DOHH2 (cell line): ENCODE data around the gene KRT37.

Experiments used
- H3F3A ChIP-seq: fragments of 200-600 bp; sonication (generic), shearing (Covaris generic); 2 replicates; pipeline ENCODE4 v1.6.0; 2016; ENCODE audit warnings: antibody characterized with exemption, mild to moderate bottlenecking; ENCODE audit not compliant: control insufficient read depth, insufficient read depth
- H3K27ac ChIP-seq: fragments of 200-600 bp; sonication (generic); 2 replicates; pipeline ENCODE4 v1.5.1; 2014; ENCODE audit warnings: low read depth, mild to moderate bottlenecking, low read length, moderate library complexity
- H3K27me3 ChIP-seq: fragments of 200-600 bp; sonication (generic); 2 replicates; pipeline ENCODE4 v1.6.1; 2014; ENCODE audit warnings: mild to moderate bottlenecking, low read length, mixed read lengths; ENCODE audit not compliant: control insufficient read depth
- H3K36me3 ChIP-seq: fragments of 200-600 bp; sonication (generic); 2 replicates; pipeline ENCODE4 v1.6.1; 2014; ENCODE audit warnings: mild to moderate bottlenecking, low read length, moderate library complexity, mixed read lengths; ENCODE audit not compliant: control insufficient read depth
- H3K4me1 ChIP-seq: fragments of 200-600 bp; sonication (generic); 2 replicates; pipeline ENCODE4 v1.6.1; 2014; ENCODE audit warnings: mild to moderate bottlenecking, low read length, mixed read lengths; ENCODE audit not compliant: control insufficient read depth
- H3K4me2 ChIP-seq: fragments of 200-600 bp; sonication (generic); 2 replicates; pipeline ENCODE4 v1.6.0; 2014; ENCODE audit warnings: mild to moderate bottlenecking, low read length, moderate library complexity
- H3K4me3 ChIP-seq: fragments of 200-600 bp; sonication (generic); 2 replicates; pipeline ENCODE4 v1.5.1; 2014; ENCODE audit warnings: mild to moderate bottlenecking, low read length, mixed read lengths
- H3K79me2 ChIP-seq: fragments of 200-600 bp; sonication (generic); 2 replicates; pipeline ENCODE4 v1.6.1; 2014; ENCODE audit warnings: mild to moderate bottlenecking, low read length, mixed read lengths; ENCODE audit not compliant: control insufficient read depth
- H3K9me2 ChIP-seq: fragments of 200-600 bp; sonication (generic); replicated peaks from 2 replicates; pipeline ENCODE4 v1.6.1; 2014; ENCODE audit warnings: mild to moderate bottlenecking, low read length, mixed read lengths; ENCODE audit not compliant: control insufficient read depth
- H3K9me3 ChIP-seq: fragments of 200-600 bp; sonication (generic); 2 replicates; pipeline ENCODE4 v1.6.1; 2014; ENCODE audit warnings: antibody characterized with exemption, low read length, mixed read lengths; ENCODE audit not compliant: control insufficient read depth, insufficient read depth
- H4K20me1 ChIP-seq: fragments of 200-600 bp; sonication (generic); 2 replicates; pipeline ENCODE4 v1.6.0; 2014; ENCODE audit warnings: low read depth, mild to moderate bottlenecking, antibody characterized with exemption, low read length, moderate library complexity; ENCODE audit not compliant: control insufficient read depth, insufficient read depth
- CTCF ChIP-seq: fragments of 200-600 bp; sonication (generic); IDR thresholded peaks from one replicate; pipeline ENCODE4 v1.5.1; 2014; ENCODE audit warnings: antibody characterized with exemption, mild to moderate bottlenecking, low read depth, low read length; ENCODE audit not compliant: poor library complexity, severe bottlenecking
- EZH2phosphoT487 ChIP-seq: fragments of 200-600 bp; sonication (generic); IDR thresholded peaks from 2 replicates; pipeline ENCODE4 v1.6.1; 2017; ENCODE audit warnings: borderline replicate concordance, mild to moderate bottlenecking, antibody characterized with exemption, low read length, moderate library complexity, mixed read lengths

KRT37 gene

GRCh38 chr17:41393826-41394225 lies 30.6 kb downstream of the KRT37 start:
- Histone ChIP-seq H3K27ac (no peak overlapping the region), H3K27me3 (peaks cover 9% of the 10 kb centered on the region; the same call in 1 of the 2 replicates), H3K79me2 (no peaks in the 10 kb centered on the region), H3K4me3 (no peak overlapping the region), H4K20me1 (no peaks in the 10 kb centered on the region), H3K9me3 (no peaks in the 10 kb centered on the region), H3K36me3 (no peaks in the 10 kb centered on the region), H3K4me1 (no peaks in the 10 kb centered on the region), H3K9me2 (no peaks in the 10 kb centered on the region), H3K4me2 (no peak overlapping the region), H3F3A (no peaks in the 10 kb centered on the region)
- TF ChIP-seq CTCF (no peak), EZH2phosphoT487 (no peak)

- Histone ChIP-seq H3K27me3 (peaks cover 9% of the 10 kb centered on the region; the same call in 1 of the 2 replicates), H3K9me2 (no peaks in the 10 kb centered on the region), H4K20me1 (no peaks in the 10 kb centered on the region), H3F3A (no peaks in the 10 kb centered on the region), H3K4me2 (no peak overlapping the region), H3K36me3 (no peaks in the 10 kb centered on the region), H3K4me3 (no peak overlapping the region), H3K4me1 (no peaks in the 10 kb centered on the region), H3K9me3 (no peaks in the 10 kb centered on the region), H3K79me2 (no peaks in the 10 kb centered on the region), H3K27ac (no peak overlapping the region)
- TF ChIP-seq EZH2phosphoT487: no peak
- no peak for TF ChIP-seq CTCF
These were observed 31.1 kb downstream of the KRT37 start for GRCh38 chr17:41393294-41393693.

- Histone ChIP-seq H3K9me3 (no peaks in the 10 kb centered on the region), H4K20me1 (no peaks in the 10 kb centered on the region), H3F3A (no peaks in the 10 kb centered on the region), H3K27me3 (peaks cover 9% of the 10 kb centered on the region; the same call in 1 of the 2 replicates), H3K4me1 (no peaks in the 10 kb centered on the region), H3K4me3 (no peak overlapping the region), H3K27ac (no peak overlapping the region), H3K9me2 (no peaks in the 10 kb centered on the region), H3K36me3 (no peaks in the 10 kb centered on the region), H3K4me2 (no peak overlapping the region), H3K79me2 (no peaks in the 10 kb centered on the region)
- TF ChIP-seq EZH2phosphoT487 (no peak), CTCF (no peak)
These were observed 32.1 kb downstream of the KRT37 start for GRCh38 chr17:41392278-41392677.
